NCI-H2029 treated with DMSO at 0.1 percent for 48 hours (cell line): Measurements from ENCODE around the gene ENPP6.
"Not testable (repeated sequence)": the region's sequence is repeated elsewhere in the genome, so short reads cannot be mapped to it uniquely, and the experiment has no call there.

Experiments
- DNase-seq: peaks from one replicate; lab custom pipeline; 2025; lab: John Stamatoyannopoulos, UW

Gene ENPP6

GRCh38 chr4:184148738-184149637 lies 68.7 kb downstream of the ENPP6 start:
- DNase-seq, result no peak

GRCh38 chr4:184147858-184148737 lies 69.6 kb downstream of the ENPP6 start:
- DNase-seq, result no peak

- DNase-seq, result no peak
Observed at GRCh38 chr4:184146951-184147350, 70.7 kb downstream of the ENPP6 start.

GRCh38 chr4:184145596-184145995 lies 72.1 kb downstream of the ENPP6 start:
- DNase-seq, result no peak

GRCh38 chr4:184143770-184144564 lies 73.7 kb downstream of the ENPP6 start:
- no peak for DNase-seq

- no peak for DNase-seq
Observed at GRCh38 chr4:184142121-184143000, 75.3 kb downstream of the ENPP6 start.

GRCh38 chr4:184140901-184141300 lies 76.8 kb downstream of the ENPP6 start:
- not testable (repeated sequence) for DNase-seq

GRCh38 chr4:184136525-184136924 lies 81.1 kb downstream of the ENPP6 start:
- no peak for DNase-seq

- DNase-seq, result no peak
Observed at GRCh38 chr4:184126800-184127199, 90.9 kb downstream of the ENPP6 start.

GRCh38 chr4:184122631-184123408 lies 94.9 kb downstream of the ENPP6 start:
- no peak for DNase-seq

- no peak for DNase-seq
Observed at GRCh38 chr4:184120549-184121127, 97.0 kb downstream of the ENPP6 start.

GRCh38 chr4:184117662-184118199 lies 99.9 kb downstream of the ENPP6 start:
- no peak for DNase-seq

GRCh38 chr4:184115399-184115798 lies 102.3 kb downstream of the ENPP6 start:
- no peak for DNase-seq

- DNase-seq, result no peak
Observed at GRCh38 chr4:184114431-184114830, 103.2 kb downstream of the ENPP6 start.

- no peak for DNase-seq
Observed at GRCh38 chr4:184112006-184112550, 105.6 kb downstream of the ENPP6 start.

- no peak for DNase-seq
Observed at GRCh38 chr4:184111233-184111832, 106.3 kb downstream of the ENPP6 start.

GRCh38 chr4:184110452-184111224 lies 107.0 kb downstream of the ENPP6 start:
- no peak for DNase-seq

- no peak for DNase-seq
Observed at GRCh38 chr4:184108006-184108501, 109.6 kb downstream of the ENPP6 start.
